ENCODE results near the gene ABCC1.

The ABCC1 gene

DNA sequence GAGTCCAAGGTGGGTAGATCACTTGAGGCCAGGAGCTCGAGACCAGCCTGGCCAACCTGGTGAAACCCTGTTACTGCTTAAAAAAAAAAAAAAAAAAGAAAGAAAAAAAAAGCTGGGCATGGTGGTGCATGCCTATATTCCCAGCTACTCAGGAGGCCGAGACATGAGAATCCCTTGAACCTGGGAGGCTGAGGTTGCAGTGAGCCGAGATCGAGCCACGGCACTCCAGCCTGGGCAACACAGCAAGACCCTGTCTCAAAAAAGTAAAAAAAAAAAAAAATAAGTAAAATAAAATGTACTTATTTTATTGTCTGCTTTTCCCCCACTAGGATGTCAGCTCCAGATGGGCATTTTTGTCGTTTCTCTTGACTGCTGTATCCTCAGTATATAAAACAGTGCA is 107.7 kb downstream of the ABCC1 start:
- Mint-ChIP-seq H3K27ac (no peak overlapping the region), H3K36me3 (peaks cover 47 to 67% of the 10 kb centered on the region in 2 donors)

DNA sequence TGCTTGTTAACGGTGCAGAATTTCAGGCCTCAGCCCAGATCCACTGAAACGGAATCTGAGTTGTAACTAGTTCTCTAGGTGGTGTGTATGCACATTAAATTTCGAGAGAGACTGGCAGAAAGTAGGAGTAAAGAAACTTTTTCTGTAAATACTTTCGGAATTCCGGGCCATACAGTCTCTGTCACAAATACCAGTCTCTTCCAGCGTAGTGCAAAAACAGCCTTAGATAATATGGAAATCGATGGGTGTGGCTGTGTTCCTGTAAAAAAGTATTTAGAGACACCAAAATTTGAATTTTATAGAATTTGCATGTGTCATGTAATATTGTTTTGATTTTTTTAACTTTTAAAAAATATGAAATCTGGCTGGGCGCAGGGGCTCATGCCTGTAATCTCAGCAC is 109.7 kb downstream of the ABCC1 start:
- no peak for DNase-seq
- no peak for ATAC-seq (replicated peaks)
- Mint-ChIP-seq H3K4me3 (no peak overlapping the region), H3K27me3 (no peaks in the 10 kb centered on the region), H3K9me3 (no peaks in the 10 kb centered on the region), H3K4me1 (peaks cover 6 to 24% of the 10 kb centered on the region in 2 donors), H3K27ac (no peak overlapping the region), H3K36me3 (peaks cover 57 to 73% of the 10 kb centered on the region in 2 donors)

More for the DNA sequence above, 107.7 kb downstream of the ABCC1 start:
- DNase-seq (no peak), ATAC-seq (replicated peaks) (no peak)
- Mint-ChIP-seq H3K9me3 (no peaks in the 10 kb centered on the region), H3K4me3 (no peak overlapping the region), H3K27me3 (no peaks in the 10 kb centered on the region), H3K4me1 (peaks cover 6 to 18% of the 10 kb centered on the region in 2 donors)

DNA sequence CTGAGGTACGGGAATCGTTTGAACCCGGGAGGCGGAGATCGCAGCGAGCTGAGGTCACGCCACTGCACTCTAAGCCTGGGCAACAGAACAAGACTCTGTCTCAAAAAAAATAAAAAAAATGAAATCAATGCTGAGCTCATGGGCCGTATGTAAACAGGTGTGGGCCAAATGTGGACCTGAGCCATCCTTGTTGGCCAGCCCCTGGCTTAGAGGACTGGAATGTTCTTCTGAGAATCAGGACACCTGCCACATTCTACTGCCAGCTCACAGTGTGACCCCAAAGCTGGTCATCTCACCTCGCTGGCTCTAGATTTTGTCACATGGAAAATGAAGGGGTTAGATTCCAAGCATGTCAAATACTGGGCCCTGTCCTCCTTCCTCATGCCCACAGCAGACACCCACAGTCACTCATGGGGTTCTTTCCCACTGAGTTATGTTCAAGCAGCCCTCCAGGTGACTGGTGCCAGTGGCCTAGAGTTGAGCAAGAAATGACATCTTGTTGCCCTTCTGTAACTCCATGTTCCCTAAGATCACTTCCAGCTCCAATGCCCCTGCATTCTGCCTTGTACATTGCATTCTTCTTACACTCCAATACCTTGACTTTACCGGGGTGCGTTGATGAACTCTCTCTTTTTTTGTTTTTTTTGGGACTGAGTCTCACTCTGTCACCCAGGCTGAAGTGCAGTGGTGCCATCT is 110.6 kb downstream of the ABCC1 start:
- Mint-ChIP-seq H3K4me3 (no peak overlapping the region), H3K27ac (no peak overlapping the region), H3K4me1 (peaks cover 6 to 24% of the 10 kb centered on the region in 2 donors), H3K36me3 (peaks cover 58 to 73% of the 10 kb centered on the region in 2 donors), H3K9me3 (no peaks in the 10 kb centered on the region), H3K27me3 (no peaks in the 10 kb centered on the region)
- DNase-seq (no peak), ATAC-seq (replicated peaks) (no peak)

DNA sequence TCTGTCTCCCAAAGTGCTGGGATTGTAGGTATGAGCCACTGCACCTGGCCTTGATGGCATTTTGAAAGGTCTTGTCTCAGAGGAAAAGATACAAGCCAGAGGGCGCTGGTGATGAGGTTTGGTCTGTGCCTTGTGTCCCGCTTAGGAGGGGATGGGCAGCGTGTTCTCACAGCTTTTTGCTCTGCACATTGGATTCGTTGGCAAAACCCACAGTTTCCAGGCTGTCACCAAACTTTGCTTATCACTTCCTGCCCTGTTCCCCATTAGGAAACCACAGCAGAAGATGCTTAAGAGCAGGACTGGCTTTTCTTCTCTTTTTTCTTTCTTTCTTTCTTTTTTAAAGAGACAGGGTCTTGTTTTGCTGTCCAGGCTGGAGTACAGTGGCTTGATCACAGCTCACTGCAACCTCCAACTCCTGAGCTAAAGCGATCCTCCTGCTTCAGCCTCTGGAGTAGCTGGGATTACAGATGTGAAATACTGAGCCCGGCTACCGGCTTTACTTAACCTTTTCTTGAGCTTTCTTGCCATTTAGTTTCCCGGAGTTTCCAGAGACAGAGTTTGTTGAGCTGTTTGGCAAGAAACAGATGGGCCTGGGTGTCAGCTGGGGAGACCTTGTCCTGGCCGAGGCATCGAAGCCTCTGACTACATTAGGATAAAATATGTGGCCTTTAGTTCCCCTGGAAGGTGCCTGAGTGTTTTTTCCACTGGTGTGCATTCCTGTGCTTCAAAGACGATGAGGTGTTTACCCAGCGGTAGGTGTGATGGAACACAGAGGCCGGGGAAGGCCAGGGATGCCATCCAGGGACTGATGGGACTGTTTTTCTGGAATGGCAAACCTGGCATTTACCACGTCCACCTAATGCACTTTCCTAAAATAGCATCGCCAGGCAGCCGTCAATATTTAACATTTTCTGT is 112.9 kb downstream of the ABCC1 start:
- Mint-ChIP-seq H3K4me3 (no peak overlapping the region), H3K27me3 (no peaks in the 10 kb centered on the region), H3K36me3 (peaks cover 52 to 71% of the 10 kb centered on the region in 2 donors), H3K27ac (peak overlapping the region; percentile 22), H3K9me3 (no peaks in the 10 kb centered on the region), H3K4me1 (peaks cover 6 to 24% of the 10 kb centered on the region in 2 donors)
- ATAC-seq (replicated peaks) (peak; percentile 71 to 72), DNase-seq (peak; percentile 11)

DNA sequence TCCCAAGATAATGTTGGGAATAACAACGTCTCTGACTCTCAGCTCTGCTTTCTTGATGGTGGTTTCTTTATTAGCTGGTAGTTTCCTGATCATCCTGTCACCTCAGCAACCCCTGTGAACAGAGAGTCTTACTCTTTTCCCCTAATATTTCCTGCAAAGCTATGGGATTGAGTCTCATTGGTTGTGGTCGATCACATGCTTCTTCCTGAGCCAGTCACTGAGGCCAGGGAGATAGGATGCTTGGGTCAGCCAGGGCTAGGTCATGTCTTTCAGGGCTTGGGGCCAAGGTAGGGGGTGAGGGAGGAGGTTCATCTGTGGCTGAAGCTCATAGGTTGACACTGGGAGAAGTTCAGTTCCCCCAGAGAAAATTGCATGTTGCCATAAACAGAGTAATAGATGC is 114.3 kb downstream of the ABCC1 start:
- ATAC-seq (replicated peaks) (no peak), DNase-seq (no peak)
- Mint-ChIP-seq H3K4me3 (no peak overlapping the region), H3K36me3 (peaks cover 57 to 72% of the 10 kb centered on the region in 2 donors), H3K27ac (no peak overlapping the region), H3K4me1 (peaks cover 8 to 24% of the 10 kb centered on the region in 2 donors), H3K27me3 (no peaks in the 10 kb centered on the region), H3K9me3 (no peaks in the 10 kb centered on the region)

DNA sequence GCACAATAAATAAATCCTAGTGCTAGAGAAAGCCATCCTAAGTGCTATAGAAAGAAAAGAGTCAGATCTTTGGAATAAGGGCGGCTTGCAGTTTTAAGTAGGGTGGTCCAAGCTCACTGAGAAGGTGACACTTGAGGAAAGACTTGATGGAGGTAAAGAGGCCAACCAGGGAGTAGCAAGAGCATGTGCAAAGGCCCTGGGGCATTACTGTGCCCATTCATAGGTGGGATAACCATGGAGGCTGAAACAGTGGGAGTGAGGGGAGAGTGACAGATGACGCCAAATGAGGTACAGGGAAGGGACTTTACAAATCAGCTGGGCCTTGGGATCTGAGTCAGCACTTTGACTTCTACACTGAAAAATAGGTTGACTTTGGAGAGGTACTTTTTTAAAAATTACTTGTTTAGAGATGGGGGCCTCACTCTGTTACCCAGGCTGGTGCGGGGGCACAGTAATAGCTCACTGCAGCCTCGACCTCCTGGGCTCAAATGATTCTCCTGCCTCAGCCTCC is 115.5 kb downstream of the ABCC1 start:
- DNase-seq (no peak), ATAC-seq (replicated peaks) (no peak)
- H3K9me3 Mint-ChIP-seq: no peaks in the 10 kb centered on the region
- no peak overlapping the region for H3K27ac Mint-ChIP-seq
- H3K27me3 Mint-ChIP-seq: no peaks in the 10 kb centered on the region
- H3K4me1 Mint-ChIP-seq: peaks cover 8 to 24% of the 10 kb centered on the region in 2 donors
- no peak overlapping the region for H3K4me3 Mint-ChIP-seq
- peaks cover 58 to 72% of the 10 kb centered on the region in 2 donors for H3K36me3 Mint-ChIP-seq

DNA sequence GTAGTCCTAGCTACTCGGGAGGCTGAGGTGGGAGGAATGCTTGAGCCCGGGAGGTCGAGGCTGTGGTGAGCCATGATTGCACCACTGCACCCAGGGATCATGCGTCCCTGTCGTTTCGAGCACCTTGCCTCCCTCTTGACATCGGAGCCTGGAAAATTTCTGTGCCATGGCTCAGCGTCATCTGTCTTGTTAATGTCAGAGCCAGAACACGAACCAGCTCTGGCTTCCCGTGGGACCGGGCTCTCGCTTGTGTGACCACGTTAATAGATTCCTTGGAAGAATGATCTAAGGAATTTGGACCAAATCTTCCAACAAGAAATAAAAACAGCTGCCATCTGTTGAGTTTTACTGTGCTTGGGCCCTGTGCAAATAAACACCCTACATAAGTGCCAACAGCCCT is 117.7 kb downstream of the ABCC1 start:
- DNase-seq (no peak), ATAC-seq (replicated peaks) (no peak)
- H3K9me3 Mint-ChIP-seq: no peaks in the 10 kb centered on the region
- no peak overlapping the region for H3K27ac Mint-ChIP-seq
- H3K4me1 Mint-ChIP-seq: peaks cover 3 to 5% of the 10 kb centered on the region in 2 donors
- no peaks in the 10 kb centered on the region for H3K27me3 Mint-ChIP-seq
- H3K36me3 Mint-ChIP-seq: peaks cover 56 to 67% of the 10 kb centered on the region in 2 donors
- no peak overlapping the region for H3K4me3 Mint-ChIP-seq

DNA sequence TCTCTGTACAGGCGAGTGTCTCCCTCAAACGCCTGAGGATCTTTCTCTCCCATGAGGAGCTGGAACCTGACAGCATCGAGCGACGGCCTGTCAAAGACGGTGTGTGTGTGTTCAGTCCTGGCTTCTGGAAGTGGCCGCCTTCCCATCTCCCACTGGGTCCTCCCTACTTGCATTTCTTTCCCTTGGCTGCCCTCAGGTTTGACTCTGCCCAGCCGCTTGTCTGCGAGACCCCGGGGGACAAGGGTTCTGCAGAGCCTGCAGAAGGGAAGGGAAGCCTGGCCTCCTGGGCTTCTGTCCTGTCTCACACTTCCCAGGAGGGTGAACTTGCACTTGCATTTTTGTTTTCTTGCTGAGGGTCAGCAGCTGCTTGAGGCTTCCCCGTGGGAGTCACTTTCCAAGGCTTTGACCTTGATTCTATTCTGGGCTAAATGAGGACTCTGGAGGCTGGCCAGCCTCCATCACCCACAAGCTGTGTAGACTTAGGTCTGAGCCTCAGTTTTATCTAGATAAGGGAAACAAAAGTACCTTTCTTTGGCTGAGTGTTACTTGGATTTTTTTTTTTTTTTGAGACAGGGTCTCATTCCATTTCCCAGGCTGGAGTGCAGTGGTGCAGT is 122.3 kb downstream of the ABCC1 start:
- Mint-ChIP-seq H3K9me3 (no peaks in the 10 kb centered on the region), H3K4me1 (peaks cover 13 to 19% of the 10 kb centered on the region in 2 donors), H3K36me3 (peaks cover 37 to 61% of the 10 kb centered on the region in 2 donors), H3K27me3 (no peaks in the 10 kb centered on the region), H3K27ac (peak overlapping the region; percentile 33), H3K4me3 (no peak overlapping the region)
- ATAC-seq (replicated peaks) (no peak), DNase-seq (no peak)

DNA sequence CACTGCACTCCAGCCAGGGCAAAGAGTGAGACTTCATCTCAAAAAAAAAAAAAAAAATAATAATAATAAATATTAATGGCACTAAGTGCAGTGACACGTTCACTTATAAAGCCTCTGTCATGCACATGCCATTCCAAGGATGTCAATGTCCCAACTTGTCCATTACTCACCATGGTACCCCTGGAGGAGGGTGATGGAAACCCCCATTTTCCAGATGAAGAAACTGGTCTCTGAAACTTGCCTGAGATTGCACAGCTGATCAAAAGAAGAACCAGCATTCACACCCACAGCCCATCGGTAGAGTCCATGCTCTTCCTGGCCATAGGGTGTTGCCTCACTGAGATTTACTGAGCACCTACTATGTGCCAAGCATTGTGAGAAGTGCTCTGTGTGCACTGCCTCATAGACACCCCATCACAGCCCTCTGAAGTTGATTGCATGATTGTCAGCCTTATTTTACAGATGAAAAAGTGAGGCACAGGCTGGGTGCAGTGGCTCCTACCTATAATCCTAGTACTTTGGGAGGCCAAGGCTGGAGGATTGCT is 123.7 kb downstream of the ABCC1 start:
- Mint-ChIP-seq H3K4me3 (no peak overlapping the region), H3K36me3 (peaks cover 38 to 63% of the 10 kb centered on the region in 2 donors), H3K9me3 (no peaks in the 10 kb centered on the region), H3K4me1 (peaks cover 11 to 19% of the 10 kb centered on the region in 2 donors), H3K27me3 (no peaks in the 10 kb centered on the region), H3K27ac (peak overlapping the region; percentile 20)
- DNase-seq (no peak), ATAC-seq (replicated peaks) (no peak)

DNA sequence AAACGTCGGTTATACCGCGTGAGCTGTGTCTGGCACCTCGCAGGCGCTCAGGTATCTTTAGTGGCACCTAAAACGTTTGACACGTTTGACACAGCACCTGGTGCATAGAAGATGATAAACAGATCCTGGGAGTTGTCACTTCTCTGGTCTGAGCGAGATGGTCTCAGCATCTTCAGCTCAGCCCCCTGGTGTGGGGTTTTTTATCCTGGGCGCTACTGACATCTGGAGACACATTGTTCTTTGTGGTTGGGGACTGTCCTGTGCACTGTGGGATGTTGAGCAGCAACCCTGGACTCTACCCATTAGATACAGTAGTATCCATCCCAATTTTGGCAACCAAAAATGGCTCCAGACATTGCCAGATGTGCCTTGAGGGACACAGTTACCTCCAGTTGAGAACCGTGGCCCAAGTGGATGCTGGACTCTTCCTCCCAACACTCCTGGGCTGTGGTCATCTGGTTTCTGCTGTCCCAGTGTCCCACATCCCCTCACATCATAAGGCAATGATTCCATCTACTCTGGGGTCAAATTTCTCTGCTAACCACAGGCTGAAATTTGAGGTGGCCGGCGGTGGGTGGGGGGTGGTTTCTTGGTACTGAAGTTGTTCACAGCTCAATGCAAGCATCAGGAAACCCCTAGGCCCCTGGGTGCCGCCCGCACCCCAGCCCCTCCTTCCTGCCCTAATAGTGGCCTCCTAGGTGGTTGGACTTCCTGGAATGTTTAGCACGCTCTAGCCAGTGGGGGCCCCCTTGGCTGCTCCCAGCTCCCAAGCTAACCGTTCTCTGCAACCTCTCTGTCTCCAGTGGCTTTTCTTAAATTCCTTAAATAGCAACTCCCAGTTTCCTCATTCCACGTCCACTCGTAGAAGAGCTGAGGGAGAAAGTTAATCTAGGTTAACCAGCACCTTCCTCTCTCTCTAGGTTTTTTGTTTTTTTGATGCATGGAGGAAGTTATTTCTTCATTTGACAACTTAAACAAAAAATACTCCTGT is 124.8 kb downstream of the ABCC1 start:
- no peak for DNase-seq
- H3K36me3 Mint-ChIP-seq: peaks cover 40 to 66% of the 10 kb centered on the region in 2 donors
- H3K9me3 Mint-ChIP-seq: no peaks in the 10 kb centered on the region
- H3K27ac Mint-ChIP-seq: peak overlapping the region; percentile 68
- ATAC-seq (replicated peaks): no peak
- no peaks in the 10 kb centered on the region for H3K27me3 Mint-ChIP-seq
- peaks cover 11 to 19% of the 10 kb centered on the region in 2 donors for H3K4me1 Mint-ChIP-seq
- H3K4me3 Mint-ChIP-seq: no peak overlapping the region

DNA sequence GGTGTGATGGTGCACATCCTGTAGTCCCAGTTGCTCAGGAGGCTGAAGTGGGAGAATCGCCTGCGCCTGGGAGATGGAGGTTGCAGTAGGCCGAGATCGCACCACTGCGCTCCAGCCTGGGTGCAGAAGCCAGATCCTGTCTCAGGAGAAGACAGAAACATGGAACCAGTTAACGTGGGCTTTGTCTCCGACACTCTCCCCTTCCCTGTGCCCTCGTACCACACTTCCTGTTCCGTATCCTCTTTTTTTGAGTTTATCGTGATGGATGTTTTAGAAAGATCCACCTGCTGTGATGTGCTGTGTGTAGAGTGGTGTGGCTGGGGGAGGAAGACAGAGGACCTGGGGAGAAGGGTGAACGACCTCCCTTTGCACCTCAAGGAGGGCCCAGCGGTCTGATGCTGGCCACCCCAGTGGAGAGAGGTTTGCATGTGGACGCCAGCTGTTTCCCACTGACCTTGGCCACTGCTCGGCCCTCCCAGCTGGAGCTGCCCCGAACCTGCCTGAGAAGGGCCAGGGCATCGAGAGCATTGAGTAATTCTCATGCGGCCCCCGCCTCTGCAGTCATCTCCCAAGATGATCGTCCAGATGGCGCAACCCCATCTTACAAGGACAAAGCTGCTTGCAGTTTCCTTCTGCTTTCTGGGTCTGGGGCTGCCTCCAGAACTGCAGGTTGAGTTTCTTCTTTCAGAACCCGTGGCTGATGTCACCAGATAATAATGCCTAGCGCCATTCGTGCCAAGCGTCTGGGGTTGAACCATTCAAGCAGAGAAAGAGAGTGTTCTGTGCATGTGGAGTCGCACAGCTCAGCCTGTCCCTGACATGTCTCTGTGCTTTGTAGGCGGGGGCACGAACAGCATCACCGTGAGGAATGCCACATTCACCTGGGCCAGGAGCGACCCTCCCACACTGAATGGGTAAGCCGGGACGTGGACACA is 126.3 kb downstream of the ABCC1 start:
- Mint-ChIP-seq H3K4me3 (peak overlapping the region in 1 of 2 donors; percentile 22), H3K4me1 (peaks cover 11 to 19% of the 10 kb centered on the region in 2 donors), H3K36me3 (peaks cover 41 to 71% of the 10 kb centered on the region in 2 donors), H3K27me3 (no peaks in the 10 kb centered on the region), H3K27ac (peak overlapping the region; percentile 68), H3K9me3 (no peaks in the 10 kb centered on the region)
- peak; percentile 33 to 46 for ATAC-seq (replicated peaks)
- no peak for DNase-seq

DNA sequence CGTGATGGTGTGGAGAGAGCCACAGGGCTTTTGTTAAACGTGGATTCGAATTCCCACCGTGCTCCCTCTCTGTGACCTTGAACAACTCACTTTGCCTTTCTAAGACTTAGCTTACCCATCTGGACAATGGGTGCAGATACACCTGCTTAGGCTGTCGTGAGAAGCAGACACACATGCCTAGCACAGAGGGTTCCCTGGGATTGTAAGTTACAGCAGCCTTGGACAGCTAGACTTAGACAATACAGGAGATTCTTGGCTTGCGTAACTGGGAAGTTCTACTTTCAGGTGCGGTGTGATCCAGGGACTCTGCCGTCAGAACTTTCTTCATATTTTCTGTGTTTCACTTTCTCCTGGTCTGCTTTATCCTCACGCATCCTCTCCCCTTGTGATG is 127.0 kb downstream of the ABCC1 start:
- DNase-seq (no peak), ATAC-seq (replicated peaks) (no peak)
- H3K27ac Mint-ChIP-seq: no peak overlapping the region
- no peaks in the 10 kb centered on the region for H3K27me3 Mint-ChIP-seq
- no peak overlapping the region for H3K4me3 Mint-ChIP-seq
- H3K4me1 Mint-ChIP-seq: peaks cover 11 to 19% of the 10 kb centered on the region in 2 donors
- H3K36me3 Mint-ChIP-seq: peaks cover 43 to 75% of the 10 kb centered on the region in 2 donors
- H3K9me3 Mint-ChIP-seq: no peaks in the 10 kb centered on the region

Measured in stimulated activated naive B cell treated with anti-CD40 and anti-IgM and Interleukin-4, amounts not matched to agents 10 μg/mL and 1 μg/mL and 100 μg/mL, for 72 hours (primary cell).